Stimulated activated CD8-positive, alpha-beta memory T cell treated with anti-CD3 and anti-CD28 coated beads, Interleukin-2, amount 100 ng/mL, for 48 hours (primary cell): Measurements from ENCODE around the gene RBBP4.
"Not testable (repeated sequence)": the region's sequence is repeated elsewhere in the genome, so short reads cannot be mapped to it uniquely, and the experiment has no call there.

ENCODE experiments used
- DNase-seq, 2 donors: peaks; one replicate each; pipeline ENCODE4 v3.0.0-alpha.2; 2020; ENCODE audit warnings: low read depth in 2 of 2

RBBP4 gene

DNA sequence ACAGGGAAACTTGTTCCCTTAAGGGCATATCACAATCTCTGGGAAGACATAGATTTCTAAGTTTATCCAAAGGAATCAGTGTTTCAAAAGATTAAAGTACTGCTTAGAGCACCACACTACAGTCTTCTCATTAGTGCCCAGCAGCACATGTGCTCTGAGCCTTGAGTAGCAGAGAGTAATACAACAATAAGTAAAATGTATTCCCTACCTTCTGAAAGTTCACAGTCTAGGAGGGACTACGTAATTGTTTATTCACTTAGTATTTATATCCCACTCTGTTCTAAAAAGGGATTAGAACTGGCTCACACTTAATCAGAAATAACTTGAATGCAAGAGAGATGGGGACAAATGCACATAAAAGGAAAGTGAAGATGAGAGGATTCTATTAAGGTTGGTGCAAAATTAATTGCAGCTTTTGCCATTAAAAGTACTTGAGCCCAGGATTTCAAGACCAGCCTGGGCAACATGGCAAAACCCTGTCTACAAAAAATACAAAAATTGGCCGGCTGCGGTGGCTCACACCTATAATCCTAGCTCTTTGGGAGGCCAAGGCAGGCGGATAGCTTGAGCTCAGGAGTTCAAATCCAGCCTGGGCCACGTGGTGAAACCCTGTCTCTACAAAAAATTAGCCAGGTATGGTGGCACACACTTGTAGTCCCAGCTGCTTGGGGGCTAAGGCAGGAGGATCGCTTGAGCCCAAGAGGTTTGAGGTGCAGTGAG, 42.6 kb downstream of the RBBP4 start:
- DNase-seq: no peak

DNA sequence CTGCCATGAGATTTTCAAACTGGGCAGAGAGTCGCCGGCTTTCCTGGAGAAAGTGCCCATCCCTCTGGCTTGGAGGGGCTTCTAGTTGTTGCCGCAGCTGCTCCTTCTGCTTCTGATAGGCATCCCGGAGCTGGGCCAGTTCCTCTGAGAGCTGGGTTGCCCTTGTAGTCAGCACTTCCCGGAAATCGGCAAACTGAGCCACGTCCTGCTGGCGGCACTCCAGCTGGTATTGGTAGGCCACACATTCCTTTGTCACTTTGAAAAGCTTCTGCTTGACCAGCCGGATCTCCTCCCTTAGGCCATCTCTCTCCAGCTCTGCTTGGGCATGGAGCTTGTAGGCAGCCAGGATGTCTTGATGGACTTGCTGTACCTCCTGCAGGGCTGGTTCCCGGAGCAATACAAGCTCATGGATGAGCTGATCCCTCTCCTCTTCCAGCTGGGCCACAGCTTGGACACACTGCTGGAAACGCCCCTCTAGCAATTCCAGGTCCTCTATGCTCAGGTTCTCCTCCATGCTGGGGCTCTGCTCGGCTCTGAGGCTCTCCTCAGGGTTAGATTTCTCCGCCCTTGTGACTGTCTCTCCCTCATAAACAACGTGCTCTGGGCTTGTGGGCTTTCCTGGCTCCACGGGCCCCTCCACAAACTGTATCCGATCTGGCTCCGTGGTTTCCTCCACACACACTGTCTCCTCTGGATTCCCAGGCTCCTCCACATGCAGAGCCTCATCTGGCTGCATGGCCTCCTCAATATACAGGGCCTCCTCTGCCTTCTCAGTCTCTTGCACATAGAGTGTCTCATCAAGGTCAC, 44.3 kb downstream of the RBBP4 start:
- no peak for DNase-seq

DNA sequence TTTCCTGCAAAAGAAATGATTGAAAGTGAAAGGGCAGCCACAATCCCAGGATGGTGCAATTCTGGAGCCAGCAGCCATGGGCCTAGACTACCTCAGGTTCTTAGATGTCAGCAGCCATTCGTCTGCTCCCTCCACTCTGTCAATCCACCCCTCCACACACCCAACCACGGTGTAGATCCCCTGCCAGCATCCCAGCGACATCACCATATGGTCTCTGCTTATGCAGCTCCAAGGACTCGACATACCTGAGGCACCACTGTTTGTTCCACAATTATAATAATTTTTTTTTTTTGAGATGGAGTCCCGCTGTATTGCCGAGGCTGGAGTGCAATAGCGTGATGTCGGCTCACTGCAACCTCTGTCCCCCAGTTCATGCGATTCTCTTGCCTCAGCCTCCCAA, 45.0 kb downstream of the RBBP4 start:
- DNase-seq: no peak

DNA sequence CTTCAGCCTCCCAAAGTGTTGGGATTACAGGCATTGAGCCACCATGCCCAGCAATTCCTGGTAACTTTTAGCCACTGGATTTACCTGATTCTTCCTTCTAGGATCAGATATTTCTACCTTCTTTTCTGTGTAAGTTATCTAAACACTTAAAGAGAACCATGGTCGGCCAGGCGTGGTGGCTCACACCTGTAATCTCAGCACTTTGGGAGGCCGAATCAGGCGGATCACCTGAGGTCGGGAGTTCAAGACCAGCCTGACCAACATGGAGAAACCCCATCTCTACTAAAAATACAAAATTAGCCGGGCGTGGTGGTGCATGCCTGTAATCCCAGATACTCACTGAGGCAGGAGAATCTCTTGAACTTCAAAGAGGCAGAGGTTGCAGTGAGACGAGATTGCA, 46.0 kb downstream of the RBBP4 start:
- not testable (repeated sequence) for DNase-seq

DNA sequence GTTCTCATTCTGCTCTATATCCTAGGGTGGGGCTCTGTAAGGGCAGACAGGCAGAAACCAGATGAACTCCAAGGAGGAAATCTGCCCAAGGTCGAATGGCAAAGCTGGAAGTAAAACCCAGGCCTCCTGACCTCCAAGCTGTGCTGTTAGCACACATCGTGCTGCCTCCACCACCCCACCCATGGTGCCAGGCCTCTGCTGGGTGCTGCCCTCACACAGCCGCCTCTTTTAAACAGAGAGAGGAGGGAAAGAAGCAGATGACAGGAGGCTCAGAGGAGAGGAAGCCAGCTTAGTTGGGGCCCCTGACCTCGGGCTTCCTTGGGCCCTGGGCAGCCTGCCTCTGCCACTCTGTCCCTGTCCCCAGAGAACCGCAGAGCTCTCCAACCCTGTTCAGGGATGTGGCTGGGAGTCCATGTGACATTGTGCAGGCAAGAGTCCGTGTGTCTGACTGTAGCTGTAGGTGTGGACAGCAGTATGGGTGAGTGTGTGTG, 50.5 kb downstream of the RBBP4 start:
- no peak for DNase-seq

DNA sequence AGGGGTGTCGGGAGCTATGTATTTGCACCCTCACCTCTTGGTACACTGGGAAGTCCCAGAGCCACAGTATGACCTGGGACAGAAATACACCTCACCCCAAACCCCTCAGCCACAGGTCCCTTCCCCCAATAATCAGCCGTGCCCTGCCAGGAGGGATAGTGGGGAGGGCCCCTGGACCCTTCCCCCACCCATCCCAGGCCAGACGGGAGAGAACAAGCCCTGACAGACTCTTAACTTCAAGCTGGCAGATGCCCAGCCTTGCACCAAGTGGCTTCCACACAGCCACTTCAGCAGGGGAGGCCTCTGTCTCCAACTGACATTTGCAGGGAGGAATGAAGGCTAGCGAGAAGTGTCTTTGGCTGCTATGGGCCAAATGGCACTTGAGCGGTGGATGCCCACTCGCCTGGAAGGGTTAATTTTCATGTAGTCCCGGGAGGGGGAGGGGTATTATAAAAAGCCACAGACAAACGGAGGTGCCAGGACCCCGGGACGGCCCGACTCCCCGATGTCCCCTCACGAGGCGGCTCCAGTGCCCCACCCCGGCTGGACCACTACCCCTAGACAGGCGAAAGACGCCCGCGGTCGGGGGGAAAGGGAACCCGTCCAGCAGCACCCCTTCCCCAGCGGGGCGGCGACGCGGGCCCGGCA, 51.1 kb downstream of the RBBP4 start:
- no peak for DNase-seq

DNA sequence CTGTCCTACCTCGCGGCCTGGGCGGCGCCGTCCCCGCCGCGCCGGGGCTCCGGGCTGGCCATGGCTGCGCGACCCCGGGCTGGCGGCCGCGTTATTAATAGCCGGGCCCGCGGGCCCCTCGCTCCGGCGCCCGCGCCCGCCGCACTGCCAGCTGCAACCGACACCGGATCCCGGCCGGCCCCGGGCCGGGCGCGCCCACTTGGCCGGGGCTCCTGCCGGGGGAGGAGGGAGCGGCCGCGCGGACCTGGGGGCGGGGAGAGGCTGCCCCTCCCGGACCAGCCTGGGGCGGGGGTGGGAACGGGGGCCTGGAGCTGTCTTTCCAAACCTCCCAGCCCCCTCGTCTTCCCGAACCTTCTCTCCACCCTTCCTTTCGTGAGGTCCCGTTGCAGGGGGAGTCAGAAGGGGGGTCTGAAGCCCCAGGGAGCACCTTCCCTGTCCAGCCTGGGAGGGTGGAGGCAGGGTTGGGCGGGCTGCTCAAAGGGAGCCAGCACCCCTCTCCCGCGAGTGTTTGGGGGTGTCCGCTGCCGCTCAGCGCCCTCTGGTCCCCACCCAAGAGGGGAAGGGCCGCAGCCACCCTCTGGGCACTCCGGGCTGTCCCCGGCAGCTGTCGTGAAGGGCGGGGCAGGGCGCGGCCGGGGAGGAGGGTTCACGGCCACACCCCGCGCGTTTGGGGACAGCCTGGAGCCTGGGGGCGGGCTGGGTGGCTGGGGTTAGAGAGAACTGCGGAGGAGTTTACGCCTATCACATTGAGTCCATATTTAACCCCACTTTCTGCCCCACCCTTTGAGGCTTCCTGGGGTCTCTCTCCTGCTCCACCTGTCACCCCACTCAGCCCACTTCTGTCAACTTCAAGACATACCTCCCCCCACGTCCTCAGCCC, 51.8 kb downstream of the RBBP4 start, which contains the start of gene SYNC:
Gene SYNC (minus strand): TSS at position 172 of the 880 bp plus-strand sequence. CDS start 110 bp downstream, at position 62.
- peak in 1 of 2 donors; percentile 17 for DNase-seq

DNA sequence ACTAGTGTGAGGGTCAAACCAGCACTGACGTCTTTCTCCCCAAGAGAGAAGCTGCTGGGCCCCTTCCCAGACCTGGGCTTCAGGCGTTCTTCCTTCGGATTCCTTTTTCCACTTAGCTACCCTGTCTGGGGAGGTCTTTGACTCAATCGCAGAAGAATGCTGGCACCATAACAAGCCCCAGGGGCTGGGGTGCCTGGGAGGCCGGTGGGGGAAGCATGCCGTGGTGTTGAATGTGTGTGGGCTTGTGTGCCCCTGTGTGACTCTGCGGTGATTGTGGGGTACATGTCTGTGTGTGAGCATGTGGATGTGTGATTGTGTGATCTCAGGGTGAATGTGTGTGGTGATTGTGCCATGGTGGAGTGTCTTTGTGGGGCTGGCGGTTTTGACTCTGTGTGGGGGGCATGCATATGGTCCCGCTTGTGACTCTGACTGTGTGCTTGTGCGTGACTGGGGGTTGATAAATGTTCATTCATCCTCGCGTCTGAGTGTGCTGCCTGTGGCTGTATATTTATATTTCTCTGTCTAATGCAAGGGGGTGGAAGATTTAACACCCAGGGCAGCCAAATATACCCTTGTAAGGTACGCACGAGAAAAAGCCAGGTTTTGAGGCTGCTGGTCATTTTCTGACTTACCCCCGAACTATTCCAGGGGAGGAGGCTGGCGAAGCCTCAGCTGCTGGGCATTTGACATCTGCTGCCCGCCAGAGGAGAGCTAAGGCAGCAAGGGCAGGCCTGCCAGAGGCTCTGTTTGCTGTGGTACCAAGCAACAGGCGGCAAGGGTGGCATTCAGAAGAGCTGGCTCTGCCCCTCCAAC, 52.7 kb downstream of the RBBP4 start:
- no peak for DNase-seq

DNA sequence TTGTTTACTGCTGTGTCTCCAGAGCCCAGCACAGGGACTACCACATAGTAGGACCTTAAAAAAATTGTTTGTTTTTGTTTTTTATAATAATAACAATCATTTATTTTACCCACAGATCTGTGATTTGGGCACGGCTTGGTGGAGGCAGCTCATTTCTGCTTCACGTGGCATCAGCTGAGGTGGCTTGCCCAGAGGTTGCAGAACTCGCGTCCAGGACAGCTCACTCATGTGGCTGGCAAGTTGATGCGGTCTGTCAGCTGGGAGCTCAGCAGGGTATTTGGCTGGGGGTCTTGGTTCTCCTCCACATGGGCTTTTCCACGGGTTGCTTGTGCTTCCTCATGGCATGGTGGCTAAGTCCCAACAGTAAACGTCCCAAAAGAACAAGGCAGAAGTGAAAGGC, 54.5 kb downstream of the RBBP4 start:
- DNase-seq: no peak

DNA sequence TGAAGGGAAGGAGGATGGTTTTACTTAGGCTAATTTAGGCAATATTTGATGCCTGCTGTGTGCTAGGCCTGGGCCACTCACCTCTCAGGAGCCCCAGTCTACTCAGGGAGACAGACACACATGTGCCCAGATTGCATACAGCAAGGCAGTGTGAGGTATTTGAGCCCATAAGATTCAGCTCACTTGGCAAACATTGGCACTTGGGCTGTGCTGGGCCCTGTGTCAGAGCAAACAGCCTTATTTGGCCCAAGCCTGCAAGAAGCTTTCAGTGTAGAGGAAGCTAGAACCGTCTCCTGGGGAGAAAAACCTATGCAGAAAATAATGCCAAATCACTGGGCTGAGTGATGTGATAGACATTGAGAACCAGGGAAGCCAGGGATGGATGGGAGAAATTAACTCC, 55.5 kb downstream of the RBBP4 start:
- DNase-seq: no peak

DNA sequence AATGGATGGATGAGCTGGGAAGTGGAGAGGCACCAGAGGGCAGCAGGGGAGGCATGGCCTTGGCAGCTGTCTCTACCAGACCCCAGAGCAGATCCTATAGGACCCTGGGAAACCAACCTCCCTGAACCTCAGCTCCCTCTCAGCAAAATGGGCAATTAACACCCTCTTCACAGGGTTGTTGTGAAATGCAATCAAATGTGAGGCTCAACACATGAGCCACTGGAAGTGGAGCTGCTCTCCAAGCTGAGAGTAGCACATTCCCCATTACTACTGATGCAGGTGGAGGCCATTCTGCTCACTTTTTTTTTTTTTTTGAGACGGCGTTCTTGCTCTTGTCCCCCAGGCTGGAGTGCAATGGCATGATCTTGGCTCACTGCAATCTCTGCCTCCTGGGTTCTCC, 58.1 kb downstream of the RBBP4 start:
- DNase-seq: no peak

DNA sequence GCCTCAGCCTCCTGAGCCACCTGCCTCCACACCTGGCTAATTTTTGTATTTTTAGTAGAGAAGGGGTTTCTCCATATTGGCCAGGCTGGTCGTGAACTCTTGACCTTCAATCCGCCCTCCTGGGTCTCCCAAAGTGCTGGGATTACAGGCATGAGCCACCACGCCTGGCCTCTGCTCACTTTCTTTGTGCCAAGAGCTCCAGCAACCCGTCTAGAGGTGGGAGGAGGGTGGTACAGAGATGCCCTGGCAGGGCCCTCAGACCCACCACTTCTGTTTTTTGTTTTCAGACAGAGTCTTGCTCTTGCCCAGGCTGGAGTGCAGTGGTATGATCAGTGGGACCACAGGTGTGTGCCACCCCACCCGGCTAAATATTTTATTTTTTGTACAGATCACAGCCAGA, 58.5 kb downstream of the RBBP4 start:
- DNase-seq: no peak

DNA sequence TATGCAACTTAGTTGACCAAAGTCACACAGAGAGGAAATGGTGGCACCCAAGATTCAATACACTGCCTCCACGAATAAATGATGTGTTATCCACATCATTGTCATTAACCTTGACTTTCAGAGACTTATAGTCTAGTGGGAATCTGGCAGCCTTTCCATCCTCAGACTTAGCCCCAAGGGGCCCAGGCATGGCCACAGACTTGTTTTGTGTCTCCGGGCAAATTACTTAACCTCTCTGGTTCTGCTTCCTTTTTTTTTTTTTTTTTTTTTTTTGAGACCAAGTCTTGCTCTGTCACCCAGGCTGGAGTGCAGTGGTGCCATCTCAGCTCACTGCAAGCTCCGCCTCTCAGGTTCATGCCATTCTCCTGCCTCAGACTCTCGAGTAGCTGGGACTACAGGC, 60.2 kb downstream of the RBBP4 start:
- DNase-seq: not testable (repeated sequence)

DNA sequence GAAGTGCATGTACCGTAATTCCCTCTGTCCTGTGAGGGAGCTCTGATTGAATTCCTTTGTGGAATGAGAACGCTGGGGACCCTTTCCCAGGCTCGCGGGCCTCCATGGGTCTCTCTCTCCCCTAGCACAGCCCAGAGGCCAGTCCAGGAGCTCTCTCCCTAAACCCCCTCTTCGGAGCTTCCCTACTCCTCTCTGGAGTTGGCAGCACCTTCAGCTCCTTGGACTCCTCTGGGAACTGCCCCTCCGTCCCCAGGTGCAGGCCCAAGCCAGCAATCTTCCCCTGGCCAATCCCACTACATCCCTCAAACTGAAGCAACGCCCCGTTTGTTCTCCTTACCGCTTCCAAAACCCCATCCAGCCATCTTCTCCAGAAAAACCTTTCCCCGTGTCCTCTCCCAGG, 62.1 kb downstream of the RBBP4 start:
- DNase-seq: no peak

DNA sequence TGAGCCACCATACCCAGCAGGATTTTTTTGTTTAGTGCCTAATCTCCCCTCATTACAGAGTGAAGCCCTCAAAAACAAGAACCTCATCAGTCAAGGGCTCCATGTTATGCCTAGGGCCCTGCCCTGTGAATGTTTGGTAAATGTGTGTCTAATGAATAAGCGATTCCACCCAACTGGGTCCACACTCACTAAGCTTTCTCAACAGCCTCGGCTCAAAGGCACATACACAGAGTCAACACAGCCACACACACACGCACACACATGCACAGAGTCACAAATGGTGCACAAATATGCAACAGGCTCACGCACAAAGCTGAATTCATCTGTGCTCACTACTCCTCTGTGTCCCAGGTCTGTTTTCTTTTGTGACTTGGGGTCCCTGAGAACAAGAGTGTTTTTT, 63.3 kb downstream of the RBBP4 start:
- no peak for DNase-seq

DNA sequence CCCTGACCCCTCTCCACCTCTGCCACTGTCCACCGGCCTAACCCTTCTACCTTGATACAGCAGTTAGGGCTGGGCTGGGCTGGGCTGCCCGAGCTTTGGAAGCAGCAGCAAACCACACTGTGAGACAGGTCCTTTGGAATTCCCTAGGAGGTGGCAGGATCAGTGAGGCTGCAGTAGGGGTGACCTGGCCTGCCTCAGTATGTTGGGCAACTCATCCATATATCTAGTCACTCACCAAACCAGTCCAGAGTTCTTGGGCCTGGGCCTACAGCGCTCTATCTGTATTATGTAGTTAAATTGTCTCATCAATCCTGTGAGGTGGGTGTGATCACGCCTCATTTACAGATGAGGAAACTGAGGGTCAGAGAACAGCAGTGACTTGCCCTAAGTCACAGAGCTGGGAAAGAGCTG, 64.9 kb downstream of the RBBP4 start:
- no peak for DNase-seq

DNA sequence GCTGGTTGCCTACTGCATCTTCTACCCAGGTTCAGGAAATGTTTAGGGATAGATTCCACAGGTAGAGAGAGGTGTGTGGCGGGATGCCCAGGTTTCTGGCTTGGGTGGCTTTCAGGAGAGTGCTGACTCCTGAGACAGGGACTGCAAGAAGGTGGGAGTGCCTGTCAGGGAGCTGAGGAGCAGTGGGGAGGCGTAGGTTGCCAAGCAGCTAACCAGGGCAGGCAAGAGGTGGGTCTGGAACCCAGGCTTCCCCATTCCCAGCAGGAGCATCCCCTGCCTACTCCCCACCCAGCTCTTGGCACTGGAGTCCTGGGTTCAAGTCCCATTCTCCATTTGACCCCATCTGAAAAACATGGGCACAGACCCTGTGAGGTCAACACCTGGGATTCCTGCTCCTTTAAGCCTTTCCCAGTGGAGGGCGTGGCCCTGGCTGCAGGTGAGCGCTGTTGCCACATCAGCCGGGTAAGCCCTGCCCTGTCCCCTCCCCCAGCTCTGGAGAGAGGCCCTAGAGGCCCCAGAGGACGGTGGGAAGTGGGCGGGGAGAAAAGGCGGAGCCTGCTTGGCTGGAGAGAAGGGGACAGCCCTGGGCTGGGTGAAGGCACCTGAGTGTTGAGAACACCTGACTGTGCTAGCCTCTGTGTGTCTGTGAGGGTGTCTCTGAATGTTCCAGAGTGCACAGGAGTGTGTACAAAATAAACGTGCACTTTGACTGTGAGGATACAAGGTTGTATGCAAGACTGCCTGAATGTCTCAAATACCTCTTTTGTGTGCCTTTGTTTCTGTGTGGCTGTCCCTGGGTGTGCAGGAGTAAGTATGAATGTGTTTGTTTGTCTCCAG, 65.5 kb downstream of the RBBP4 start:
- DNase-seq: peak in 1 of 2 donors; percentile 57

DNA sequence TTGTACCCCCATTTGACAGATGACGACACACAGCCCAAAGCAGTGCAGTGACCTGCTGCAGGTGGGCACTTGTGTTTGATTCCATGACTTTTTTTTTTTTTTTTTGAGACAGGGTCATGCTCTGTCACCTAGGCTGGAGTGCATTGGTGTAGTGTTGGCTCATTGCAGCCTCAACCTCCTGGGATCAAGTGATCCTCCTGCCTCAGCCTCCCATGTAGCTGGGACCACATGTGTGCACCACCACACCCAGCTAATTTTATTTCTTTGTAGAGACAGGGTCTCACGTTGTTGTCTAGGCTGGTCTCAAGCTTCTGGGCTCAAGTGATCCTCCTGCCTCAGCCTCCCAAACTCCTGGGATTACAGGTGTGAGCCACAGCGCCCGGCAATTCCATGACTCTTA, 66.5 kb downstream of the RBBP4 start:
- no peak for DNase-seq

DNA sequence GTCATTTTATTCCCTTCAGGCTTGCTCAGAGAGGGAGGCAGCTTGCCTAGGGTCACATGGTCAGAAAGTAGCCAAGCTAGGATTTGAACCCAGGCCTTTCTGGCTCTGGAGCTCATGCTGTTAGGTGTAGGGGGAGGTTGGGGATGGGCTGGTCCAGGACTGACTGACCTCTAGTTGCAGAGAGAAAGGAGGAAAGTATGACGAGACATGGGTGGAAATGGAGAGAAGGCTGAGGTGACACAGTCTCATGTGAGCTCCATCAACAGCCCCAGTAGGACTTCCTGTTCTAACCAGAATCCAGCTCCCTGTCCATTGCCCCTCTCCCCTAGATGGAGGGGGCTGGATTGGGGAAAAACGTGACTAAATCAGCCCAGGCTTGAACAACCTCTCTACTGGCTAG, 67.0 kb downstream of the RBBP4 start:
- no peak for DNase-seq

DNA sequence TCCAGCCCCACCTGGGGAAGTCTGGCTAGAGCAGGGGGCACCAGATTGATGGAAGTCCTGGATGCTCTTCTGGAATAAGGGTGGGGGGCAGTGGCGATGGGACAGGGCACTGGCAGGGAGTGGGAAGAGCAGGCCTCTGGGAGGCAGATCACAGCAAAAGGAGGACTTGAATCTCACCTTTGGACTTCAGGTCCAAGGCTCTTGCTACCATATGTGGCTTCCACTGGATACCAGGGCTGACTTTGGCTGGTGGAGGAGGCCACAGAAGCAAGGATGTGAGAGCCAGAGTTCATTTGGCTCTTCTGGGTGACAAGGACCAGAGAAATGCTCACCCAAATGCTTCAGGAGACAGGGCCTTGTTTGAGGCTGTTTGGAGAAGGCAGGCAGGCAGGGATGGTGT, 67.5 kb downstream of the RBBP4 start:
- DNase-seq: no peak
